Measurements from ENCODE around the gene HS3ST5.

DNA sequence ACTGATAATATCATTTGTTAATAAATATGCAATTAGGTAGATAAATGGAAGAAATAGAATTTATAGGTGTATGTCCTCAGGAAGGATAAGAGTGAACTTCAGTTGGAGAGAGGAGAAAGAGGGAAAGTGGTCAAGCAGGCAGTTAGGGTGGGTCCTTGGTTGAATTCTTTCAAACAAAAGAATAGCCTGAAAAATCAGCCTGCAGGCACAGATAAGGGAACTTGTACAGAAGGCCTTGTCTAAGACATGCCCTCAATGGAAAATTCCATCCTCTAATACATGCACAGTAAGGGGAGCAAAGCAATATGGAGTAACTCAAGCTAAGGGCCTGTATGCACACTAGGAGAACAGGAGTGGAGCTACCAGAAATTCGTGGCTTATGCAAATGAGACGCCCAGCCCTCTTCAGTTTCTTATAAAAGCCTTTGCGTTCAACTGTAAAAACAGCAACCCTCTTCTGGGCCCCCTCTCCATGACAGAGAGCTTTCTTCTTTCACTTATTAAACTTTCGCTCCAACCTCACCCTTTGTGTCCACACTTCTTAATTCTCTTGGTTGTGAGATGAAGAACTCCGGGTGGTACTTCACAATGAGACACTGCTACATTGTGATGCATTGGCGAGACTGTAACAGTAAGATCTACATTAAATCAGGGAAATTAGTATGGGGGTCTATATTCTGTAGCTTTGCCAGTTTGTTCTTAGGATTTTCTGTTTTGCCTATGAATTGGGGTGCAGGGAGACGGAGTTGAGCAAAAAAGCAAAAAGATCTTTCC lies 147.0 kb downstream of the HS3ST5 start:
- TF ChIP-seq, protein P1, sequence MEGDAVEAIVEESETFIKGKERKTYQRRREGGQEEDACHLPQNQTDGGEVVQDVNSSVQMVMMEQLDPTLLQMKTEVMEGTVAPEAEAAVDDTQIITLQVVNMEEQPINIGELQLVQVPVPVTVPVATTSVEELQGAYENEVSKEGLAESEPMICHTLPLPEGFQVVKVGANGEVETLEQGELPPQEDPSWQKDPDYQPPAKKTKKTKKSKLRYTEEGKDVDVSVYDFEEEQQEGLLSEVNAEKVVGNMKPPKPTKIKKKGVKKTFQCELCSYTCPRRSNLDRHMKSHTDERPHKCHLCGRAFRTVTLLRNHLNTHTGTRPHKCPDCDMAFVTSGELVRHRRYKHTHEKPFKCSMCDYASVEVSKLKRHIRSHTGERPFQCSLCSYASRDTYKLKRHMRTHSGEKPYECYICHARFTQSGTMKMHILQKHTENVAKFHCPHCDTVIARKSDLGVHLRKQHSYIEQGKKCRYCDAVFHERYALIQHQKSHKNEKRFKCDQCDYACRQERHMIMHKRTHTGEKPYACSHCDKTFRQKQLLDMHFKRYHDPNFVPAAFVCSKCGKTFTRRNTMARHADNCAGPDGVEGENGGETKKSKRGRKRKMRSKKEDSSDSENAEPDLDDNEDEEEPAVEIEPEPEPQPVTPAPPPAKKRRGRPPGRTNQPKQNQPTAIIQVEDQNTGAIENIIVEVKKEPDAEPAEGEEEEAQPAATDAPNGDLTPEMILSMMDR (IDR thresholded peaks at IDR 0.05): no peak
- TF ChIP-seq POLR2AphosphoS5 (IDR thresholded peaks at IDR 0.05): no peak
- TF ChIP-seq POLR2A (IDR thresholded peaks at IDR 0.05): no peak

Measured in breast epithelium (tissue), 3 donors.